GM23248 (cell line): ENCODE results near the gene SSUH2.

ENCODE experiments used
- EZH2 ChIP-seq: fragments of 200-600 bp; sonication (generic); IDR thresholded peaks from 2 replicates; pipeline ENCODE4 v1.6.1; 2018; ENCODE audit warnings: antibody characterized with exemption, mild to moderate bottlenecking; ENCODE audit not compliant: insufficient read depth, poor library complexity, severe bottlenecking
- EZH2phosphoT487 ChIP-seq: fragments of 200-600 bp; sonication (generic); IDR thresholded peaks from 2 replicates; pipeline ENCODE4 v1.6.1; 2018; ENCODE audit warnings: antibody characterized with exemption, moderate library complexity, mild to moderate bottlenecking, low read depth; ENCODE audit not compliant: insufficient read depth

- TF ChIP-seq EZH2 (no peak), EZH2phosphoT487 (no peak)
These were observed 17.2 kb downstream of the SSUH2 start for GRCh38 chr3:8627201-8627940.
